Measurements from ENCODE around the gene DTYMK.
"Not testable (repeated sequence)": the region's sequence is repeated elsewhere in the genome, so short reads cannot be mapped to it uniquely, and the experiment has no call there.

DTYMK gene

GRCh38 chr2:241668354-241668753, 18.3 kb downstream of the DTYMK start:
- no peak overlapping the region for H3K4me3 ChIP-seq (ENCODE audit: low read depth, low read length)
- TF ChIP-seq MAX (IDR thresholded peaks at IDR 0.05; ENCODE audit: low read depth, low read length): no peak
- no peak for TF ChIP-seq POLR2A (IDR thresholded peaks at IDR 0.05; ENCODE audit: extremely low read depth, insufficient read length)
- no peak for DNase-seq (ENCODE audit: low read depth)

GRCh38 chr2:241666627-241667400, 19.8 kb downstream of the DTYMK start:
- H3K4me3 ChIP-seq (ENCODE audit: low read depth, low read length): no peak overlapping the region
- DNase-seq (ENCODE audit: low read depth): no peak
- TF ChIP-seq MAX (IDR thresholded peaks at IDR 0.05; ENCODE audit: low read depth, low read length) (no peak), POLR2A (IDR thresholded peaks at IDR 0.05; ENCODE audit: extremely low read depth, insufficient read length) (no peak), CTCF (IDR thresholded peaks at IDR 0.05; ENCODE audit: low read depth, low read length) (no peak), MYC (IDR thresholded peaks at IDR 0.05; ENCODE audit: low read depth, low read length) (no peak)

GRCh38 chr2:241665731-241666440, 20.7 kb downstream of the DTYMK start:
- no peak for DNase-seq (ENCODE audit: low read depth)
- no peak for TF ChIP-seq MAX (IDR thresholded peaks at IDR 0.05; ENCODE audit: low read depth, low read length)
- no peak for TF ChIP-seq POLR2A (IDR thresholded peaks at IDR 0.05; ENCODE audit: extremely low read depth, insufficient read length)
- TF ChIP-seq CTCF (IDR thresholded peaks at IDR 0.05; ENCODE audit: low read depth, low read length): no peak
- TF ChIP-seq MYC (IDR thresholded peaks at IDR 0.05; ENCODE audit: low read depth, low read length): no peak
- peak overlapping the region; percentile 12 for H3K4me3 ChIP-seq (ENCODE audit: low read depth, low read length)

GRCh38 chr2:241662731-241663130, 23.9 kb downstream of the DTYMK start:
- not testable (repeated sequence) for H3K4me3 ChIP-seq (ENCODE audit: low read depth, low read length); DNase-seq (ENCODE audit: low read depth)

- H3K4me3 ChIP-seq (ENCODE audit: low read depth, low read length): no peak overlapping the region
- TF ChIP-seq MAX (IDR thresholded peaks at IDR 0.05; ENCODE audit: low read depth, low read length): no peak
- TF ChIP-seq POLR2A (IDR thresholded peaks at IDR 0.05; ENCODE audit: extremely low read depth, insufficient read length): no peak
- no peak for TF ChIP-seq CTCF (IDR thresholded peaks at IDR 0.05; ENCODE audit: low read depth, low read length)
- TF ChIP-seq MYC (IDR thresholded peaks at IDR 0.05; ENCODE audit: low read depth, low read length): no peak
- no peak for DNase-seq (ENCODE audit: low read depth)
These were observed 25.9 kb downstream of the DTYMK start for GRCh38 chr2:241660593-241661213.

GRCh38 chr2:241659150-241659739, 27.4 kb downstream of the DTYMK start:
- H3K4me3 ChIP-seq (ENCODE audit: low read depth, low read length): no peak overlapping the region
- TF ChIP-seq MYC (IDR thresholded peaks at IDR 0.05; ENCODE audit: low read depth, low read length) (no peak), CTCF (IDR thresholded peaks at IDR 0.05; ENCODE audit: low read depth, low read length) (peak; percentile 66)
- DNase-seq (ENCODE audit: low read depth): peak; percentile 74

All from NB4 (cell line).